CD8-positive, alpha-beta memory T cell (primary cell): ENCODE results near the gene PTCD1. TPM values are rescaled to one million over a fixed set of nuclear protein-coding genes. Genes with fewer than 3 reads are reported as not detected.
A peak's percentile ranks its signal among the peaks of the same experiment; 100 is the strongest.
"Not testable (repeated sequence)": the region's sequence is repeated elsewhere in the genome, so short reads cannot be mapped to it uniquely, and the experiment has no call there.

Experiments used
- CTCF ChIA-PET: fragments of 350-600 bp; sonication (Branson Sonifier 250); formaldehyde crosslinking; loops from one replicate; lab custom pipeline; 2021; ENCODE audit warnings: antibody characterized with exemption; lab: Charles Lee
- POLR2A ChIA-PET: fragments of 350-600 bp; sonication (Branson Sonifier 250); formaldehyde crosslinking; loops from one replicate; lab custom pipeline; 2021; ENCODE audit warnings: antibody characterized with exemption; lab: Charles Lee
- DNase-seq, 5 donors: peaks; one replicate each; pipeline versions ENCODE4 v3.0.0 to v3.0.0-alpha.2; 2020 to 2022; ENCODE audit warnings: mixed read lengths in 1 of 5
- H3K27ac ChIP-seq: one replicate; pipeline ENCODE4 v1.7.0; 2013; ENCODE audit warnings: low read depth, mild to moderate bottlenecking, low read length, moderate library complexity
- H3K27me3 ChIP-seq: 2 replicates; pipeline ENCODE4 v1.7.0; 2013; ENCODE audit warnings: low read length, mild to moderate bottlenecking; ENCODE audit not compliant: insufficient read depth, poor library complexity, severe bottlenecking
- H3K36me3 ChIP-seq: 2 replicates; pipeline ENCODE4 v1.7.0; 2013; ENCODE audit warnings: mild to moderate bottlenecking, low read length, moderate library complexity; ENCODE audit not compliant: insufficient read depth
- H3K4me1 ChIP-seq: 2 replicates; pipeline ENCODE4 v1.7.0; 2013; ENCODE audit warnings: mild to moderate bottlenecking, low read length, moderate library complexity; ENCODE audit not compliant: insufficient read depth
- H3K4me3 ChIP-seq: 2 replicates; pipeline ENCODE4 v1.7.0; 2013; ENCODE audit warnings: mild to moderate bottlenecking, low read length
- H3K9me3 ChIP-seq: 2 replicates; pipeline ENCODE4 v1.7.0; 2013; ENCODE audit warnings: mild to moderate bottlenecking, low read length
- H3K27ac Mint-ChIP-seq, 8 donors: one replicate each; pipeline ENCODE4 v1.8.0; 2020 to 2021; ENCODE audit warnings: mixed read lengths in 8 of 8, mild to moderate bottlenecking in 6 of 8, inconsistent platforms in 3 of 8, moderate library complexity in 3 of 8
- H3K27me3 Mint-ChIP-seq, 2 donors: one replicate each; pipeline ENCODE4 v1.8.0; 2020 to 2021; ENCODE audit warnings: mixed read lengths in 2 of 2, mild to moderate bottlenecking in 1 of 2, moderate library complexity in 1 of 2
- H3K36me3 Mint-ChIP-seq, 3 donors: one replicate each; pipeline ENCODE4 v1.8.0; 2020 to 2021; ENCODE audit warnings: mixed read lengths in 3 of 3, inconsistent platforms in 1 of 3, mild to moderate bottlenecking in 1 of 3
- H3K4me1 Mint-ChIP-seq, 3 donors: one replicate each; pipeline ENCODE4 v1.8.0; 2020 to 2021; ENCODE audit warnings: mixed read lengths in 3 of 3, inconsistent platforms in 1 of 3, mild to moderate bottlenecking in 1 of 3
- H3K4me3 Mint-ChIP-seq, 7 donors: one replicate each; pipeline ENCODE4 v1.8.0; 2020 to 2021; ENCODE audit warnings: mixed read lengths in 7 of 7, mild to moderate bottlenecking in 6 of 7, moderate library complexity in 4 of 7, inconsistent platforms in 2 of 7
- H3K9me3 Mint-ChIP-seq, 5 donors: one replicate each; pipeline ENCODE4 v1.8.0; 2020 to 2022; ENCODE audit warnings: mixed read lengths in 5 of 5, mild to moderate bottlenecking in 3 of 5, moderate library complexity in 2 of 5, inconsistent platforms in 1 of 5
- polyA plus RNA-seq: library from polyadenylated mRNA; unstranded; fragments of 300-500 nt; fragmentation: Illumina TruSeq; gene quantifications from one replicate; pipeline ENCODE4 v1.2.3, GENCODE V29; 2021
- total RNA-seq, 2 experiments: library from RNA; stranded (reverse); gene quantifications; one replicate each; pipeline ENCODE4 v1.2.3, GENCODE V29; 2021

Gene PTCD1
- total and polyA plus RNA-seq, 3 experiments from 2014 or later, result 4.5 to 11.4 (median 8.4) TPM

DNA sequence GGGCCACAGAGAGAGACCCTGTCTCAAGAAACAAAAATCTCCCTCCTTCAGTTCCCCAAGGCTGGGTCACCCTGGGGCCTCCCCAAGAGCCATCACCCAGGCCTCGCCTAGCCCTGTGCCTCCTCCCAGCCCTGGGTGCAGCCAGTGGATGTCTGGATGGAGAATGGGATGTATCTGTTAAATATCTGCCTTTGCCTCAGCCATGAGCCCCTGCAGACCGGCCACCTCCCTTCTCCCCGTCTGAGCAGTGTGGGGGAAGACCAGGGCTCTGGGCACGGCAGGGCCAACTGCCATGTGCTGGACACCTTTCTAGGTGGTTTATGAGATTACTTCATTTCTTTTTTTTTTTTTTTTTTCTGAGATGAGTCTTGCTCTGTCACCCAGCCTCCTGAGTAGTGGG, 54.1 kb downstream of the PTCD1 start:
- H3K27me3 Mint-ChIP-seq, result no peaks in the 10 kb centered on the region
- CTCF ChIA-PET, result no interaction called here
- DNase-seq, result no peak
- H3K36me3 Mint-ChIP-seq, result peaks cover 0 to 58% (median 6%) of the 10 kb centered on the region in 3 donors
- peak overlapping the region in 7 of 8 donors; percentile 51 to 95 (median 82) for H3K27ac Mint-ChIP-seq
- H3K4me1 Mint-ChIP-seq, result peaks cover 30 to 46% (median 37%) of the 10 kb centered on the region in 3 donors
- no peak overlapping the region for H3K4me3 ChIP-seq
- H3K36me3 ChIP-seq, result peaks cover 30% of the 10 kb centered on the region
- POLR2A ChIA-PET, result interaction anchor here (1.6 kb wide), 1 partner anchor 25 kb away, joined by 3 read pairs; the partner anchor contains the start of gene BUD31
- H3K27ac ChIP-seq, result no peak overlapping the region
- peaks cover 45% of the 10 kb centered on the region for H3K4me1 ChIP-seq
- no peaks in the 10 kb centered on the region for H3K27me3 ChIP-seq
- no peaks in the 10 kb centered on the region for H3K9me3 Mint-ChIP-seq
- H3K9me3 ChIP-seq, result no peaks in the 10 kb centered on the region
- no peak overlapping the region for H3K4me3 Mint-ChIP-seq

GRCh38 chr7:99383791-99384370, 54.7 kb downstream of the PTCD1 start:
- Mint-ChIP-seq H3K27ac (peak overlapping the region; percentile 51 to 95 (median 82)), H3K4me1 (peaks cover 37 to 53% (median 44%) of the 10 kb centered on the region in 3 donors), H3K36me3 (peaks cover 4 to 56% (median 7%) of the 10 kb centered on the region in 3 donors), H3K27me3 (no peaks in the 10 kb centered on the region), H3K9me3 (no peaks in the 10 kb centered on the region), H3K4me3 (peak overlapping the region in 1 of 7 donors; percentile 7)
- Histone ChIP-seq H3K36me3 (peaks cover 25% of the 10 kb centered on the region), H3K4me1 (peaks cover 52% of the 10 kb centered on the region), H3K27ac (no peak overlapping the region), H3K4me3 (no peak overlapping the region), H3K9me3 (no peaks in the 10 kb centered on the region), H3K27me3 (no peaks in the 10 kb centered on the region)
- ChIA-PET POLR2A (interaction anchor here (1.6 kb wide), 1 partner anchor 25 kb away, joined by 3 read pairs; the partner anchor contains the start of gene BUD31), CTCF (interaction anchor here (1.4 kb wide), 1 partner anchor 16 kb away, joined by 3 read pairs; no protein-coding TSS in a partner anchor)
- no peak for DNase-seq

GRCh38 chr7:99383203-99383602, 55.4 kb downstream of the PTCD1 start:
- peak overlapping the region in 7 of 8 donors; percentile 65 to 95 (median 85) for H3K27ac Mint-ChIP-seq
- H3K36me3 ChIP-seq, result peaks cover 21% of the 10 kb centered on the region
- H3K4me1 ChIP-seq, result peaks cover 58% of the 10 kb centered on the region
- no peak overlapping the region for H3K4me3 ChIP-seq
- H3K9me3 ChIP-seq, result no peaks in the 10 kb centered on the region
- ChIA-PET CTCF (interaction anchor here (1.4 kb wide), 1 partner anchor 15 kb away, joined by 3 read pairs; no protein-coding TSS in a partner anchor), POLR2A (interaction anchor here (0.9 kb wide), 1 partner anchor 9 kb away, joined by 3 read pairs; no protein-coding TSS in a partner anchor)
- DNase-seq, result no peak
- no peaks in the 10 kb centered on the region for H3K27me3 ChIP-seq
- no peak overlapping the region for H3K27ac ChIP-seq
- no peaks in the 10 kb centered on the region for H3K9me3 Mint-ChIP-seq
- peaks cover 4 to 52% (median 7%) of the 10 kb centered on the region in 3 donors for H3K36me3 Mint-ChIP-seq
- no peaks in the 10 kb centered on the region for H3K27me3 Mint-ChIP-seq
- peaks cover 38 to 54% (median 45%) of the 10 kb centered on the region in 3 donors for H3K4me1 Mint-ChIP-seq
- H3K4me3 Mint-ChIP-seq, result no peak overlapping the region

- peak overlapping the region; percentile 37 for H3K4me3 ChIP-seq
- H3K36me3 ChIP-seq, result peaks cover 10% of the 10 kb centered on the region
- Mint-ChIP-seq H3K9me3 (no peaks in the 10 kb centered on the region), H3K4me1 (peaks cover 45 to 63% (median 55%) of the 10 kb centered on the region in 3 donors), H3K27ac (peak overlapping the region; percentile 86 to 99 (median 98)), H3K4me3 (peak overlapping the region in 5 of 7 donors; percentile 81 to 91 (median 88)), H3K36me3 (peaks cover 4 to 49% (median 5%) of the 10 kb centered on the region in 3 donors), H3K27me3 (no peaks in the 10 kb centered on the region)
- peak overlapping the region; percentile 45 for H3K27ac ChIP-seq
- ChIA-PET CTCF (interaction anchor here (1.1 kb wide), 1 partner anchor 41 kb away, joined by 3 read pairs; no protein-coding TSS in a partner anchor), POLR2A (interaction anchor here (0.6 to 1.2 kb wide), 2 partner anchors 12 to 35 kb away, joined by 3 to 5 read pairs; no protein-coding TSS in a partner anchor)
- peaks cover 72% of the 10 kb centered on the region for H3K4me1 ChIP-seq
- no peaks in the 10 kb centered on the region for H3K27me3 ChIP-seq
- DNase-seq, result no peak
- no peaks in the 10 kb centered on the region for H3K9me3 ChIP-seq
Observed at GRCh38 chr7:99381664-99382075, 56.9 kb downstream of the PTCD1 start.

GRCh38 chr7:99380823-99381663, 57.6 kb downstream of the PTCD1 start:
- Histone ChIP-seq H3K27me3 (no peaks in the 10 kb centered on the region), H3K4me3 (peak overlapping the region; percentile 58), H3K9me3 (no peaks in the 10 kb centered on the region), H3K4me1 (peaks cover 79% of the 10 kb centered on the region), H3K27ac (peak overlapping the region; percentile 91), H3K36me3 (peaks cover 4% of the 10 kb centered on the region)
- POLR2A ChIA-PET, result interaction anchor here (0.6 to 1.7 kb wide), 7 partner anchors 9 to 171 kb away, joined by 3 to 13 read pairs (median 4); partner anchors contain the start of genes BUD31, CPSF4, PDAP1 and PTCD1
- Mint-ChIP-seq H3K27ac (peak overlapping the region; percentile 86 to 99 (median 98)), H3K27me3 (no peaks in the 10 kb centered on the region), H3K36me3 (peaks cover 4 to 46% (median 4%) of the 10 kb centered on the region in 3 donors), H3K9me3 (no peaks in the 10 kb centered on the region), H3K4me3 (peak overlapping the region; percentile 41 to 91 (median 87)), H3K4me1 (peaks cover 50 to 69% (median 61%) of the 10 kb centered on the region in 3 donors)
- CTCF ChIA-PET, result interaction anchor here (1.1 kb wide), 1 partner anchor 26 kb away, joined by 5 read pairs; no protein-coding TSS in a partner anchor
- peak; percentile 84 to 95 (median 93) for DNase-seq

GRCh38 chr7:99380032-99380822, 58.4 kb downstream of the PTCD1 start:
- peak; percentile 30 to 59 (median 39) for DNase-seq
- peaks cover 4% of the 10 kb centered on the region for H3K36me3 ChIP-seq
- H3K27me3 Mint-ChIP-seq, result no peaks in the 10 kb centered on the region

DNA sequence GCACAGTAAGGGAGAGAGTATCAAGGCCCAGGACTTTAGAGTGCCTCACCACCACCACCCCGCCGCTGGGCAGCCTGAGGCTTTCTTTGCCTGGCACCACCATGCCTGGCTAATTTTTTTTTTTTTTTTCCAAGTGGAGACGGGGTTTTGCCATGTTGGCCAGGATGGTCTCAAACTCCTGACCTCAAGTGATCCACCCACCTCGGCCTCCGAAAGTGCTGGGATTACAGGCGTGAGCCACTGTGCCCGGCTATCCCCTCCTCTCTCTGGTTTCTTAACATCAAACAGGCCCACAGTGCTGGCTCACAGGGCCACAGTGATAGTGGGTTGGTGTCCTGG, 58.9 kb downstream of the PTCD1 start:
- CTCF ChIA-PET, result interaction anchor here (0.7 kb wide), 1 partner anchor 20 kb away, joined by 3 read pairs; no protein-coding TSS in a partner anchor
- H3K4me1 ChIP-seq, result peaks cover 79% of the 10 kb centered on the region
- H3K36me3 ChIP-seq, H3K27me3 Mint-ChIP-seq, H3K27me3 ChIP-seq, H3K9me3 Mint-ChIP-seq, DNase-seq, H3K9me3 ChIP-seq: not testable (repeated sequence)
- Mint-ChIP-seq H3K36me3 (peaks cover 4 to 42% (median 4%) of the 10 kb centered on the region in 3 donors), H3K4me1 (peaks cover 50 to 65% (median 62%) of the 10 kb centered on the region in 3 donors), H3K4me3 (peak overlapping the region; percentile 41 to 91 (median 87)), H3K27ac (peak overlapping the region; percentile 86 to 99 (median 98))
- H3K27ac ChIP-seq, result peak overlapping the region; percentile 91
- POLR2A ChIA-PET, result interaction anchor here (0.5 to 1.7 kb wide), 2 partner anchors 28 to 119 kb away, joined by 3 to 4 read pairs; no protein-coding TSS in a partner anchor
- H3K4me3 ChIP-seq, result peak overlapping the region; percentile 58

More at GRCh38 chr7:99380032-99380822, 58.4 kb downstream of the PTCD1 start:
- peaks cover 79% of the 10 kb centered on the region for H3K4me1 ChIP-seq
- Mint-ChIP-seq H3K27ac (peak overlapping the region; percentile 86 to 99 (median 98)), H3K36me3 (peaks cover 4 to 42% (median 4%) of the 10 kb centered on the region in 3 donors), H3K4me1 (peaks cover 50 to 66% (median 62%) of the 10 kb centered on the region in 3 donors), H3K4me3 (peak overlapping the region; percentile 41 to 91 (median 87)), H3K9me3 (no peaks in the 10 kb centered on the region)
- POLR2A ChIA-PET, result interaction anchor here (0.6 to 1.7 kb wide), 6 partner anchors 10 to 172 kb away, joined by 3 to 13 read pairs (median 5); partner anchors contain the start of genes BUD31 and PDAP1
- H3K27ac ChIP-seq, result peak overlapping the region; percentile 91
- no peaks in the 10 kb centered on the region for H3K27me3 ChIP-seq
- CTCF ChIA-PET, result interaction anchor here (1.1 kb wide), 1 partner anchor 27 kb away, joined by 5 read pairs; no protein-coding TSS in a partner anchor
- peak overlapping the region; percentile 58 for H3K4me3 ChIP-seq
- no peaks in the 10 kb centered on the region for H3K9me3 ChIP-seq
